ENCODE measurements around the gene AHDC1. TPM values are rescaled to one million over a fixed set of nuclear protein-coding genes. Genes with fewer than 3 reads are reported as not detected.
"Not testable (repeated sequence)": the region's sequence is repeated elsewhere in the genome, so short reads cannot be mapped to it uniquely, and the experiment has no call there.

The AHDC1 gene
- total RNA-seq, 1 donor from 2014 or later = 18.0 TPM

GRCh38 chr1:27503844-27504587 lies 99.9 kb downstream of the AHDC1 start:
- no peak for DNase-seq (ENCODE audit: low read depth)
- no peak for TF ChIP-seq CTCF (IDR thresholded peaks at IDR 0.05; ENCODE audit: insufficient read depth, low read length, poor library complexity, severe bottlenecking)
- no peaks in the 10 kb centered on the region for H3K36me3 ChIP-seq (ENCODE audit: control insufficient read depth, insufficient read depth, low read length)
- H3K27me3 ChIP-seq (ENCODE audit: control insufficient read depth, insufficient read depth, low read length) = no peaks in the 10 kb centered on the region
- H3K4me3 ChIP-seq (ENCODE audit: low read depth, low read length) = no peak overlapping the region

GRCh38 chr1:27503033-27503432 lies 100.9 kb downstream of the AHDC1 start:
- Histone ChIP-seq H3K36me3 (ENCODE audit: control insufficient read depth, insufficient read depth, low read length) (no peaks in the 10 kb centered on the region), H3K27me3 (ENCODE audit: control insufficient read depth, insufficient read depth, low read length) (no peaks in the 10 kb centered on the region), H3K4me3 (ENCODE audit: low read depth, low read length) (no peak overlapping the region)
- DNase-seq (ENCODE audit: low read depth) = no peak
- TF ChIP-seq CTCF (IDR thresholded peaks at IDR 0.05; ENCODE audit: insufficient read depth, low read length, poor library complexity, severe bottlenecking) = no peak

GRCh38 chr1:27501159-27501558 lies 102.8 kb downstream of the AHDC1 start:
- not testable (repeated sequence) for H3K4me3 ChIP-seq (ENCODE audit: low read depth, low read length); H3K36me3 ChIP-seq (ENCODE audit: control insufficient read depth, insufficient read depth, low read length); DNase-seq (ENCODE audit: low read depth); H3K27me3 ChIP-seq (ENCODE audit: control insufficient read depth, insufficient read depth, low read length)

GRCh38 chr1:27499142-27499541 lies 104.8 kb downstream of the AHDC1 start:
- no peaks in the 10 kb centered on the region for H3K27me3 ChIP-seq (ENCODE audit: control insufficient read depth, insufficient read depth, low read length)
- no peak for DNase-seq (ENCODE audit: low read depth)
- no peaks in the 10 kb centered on the region for H3K36me3 ChIP-seq (ENCODE audit: control insufficient read depth, insufficient read depth, low read length)
- no peak overlapping the region for H3K4me3 ChIP-seq (ENCODE audit: low read depth, low read length)
- TF ChIP-seq CTCF (IDR thresholded peaks at IDR 0.05; ENCODE audit: insufficient read depth, low read length, poor library complexity, severe bottlenecking) = no peak

- no peak overlapping the region for H3K4me3 ChIP-seq (ENCODE audit: low read depth, low read length)
- peak; percentile 53 for TF ChIP-seq CTCF (IDR thresholded peaks at IDR 0.05; ENCODE audit: insufficient read depth, low read length, poor library complexity, severe bottlenecking)
- no peak for DNase-seq (ENCODE audit: low read depth)
- no peaks in the 10 kb centered on the region for H3K36me3 ChIP-seq (ENCODE audit: control insufficient read depth, insufficient read depth, low read length)
- H3K27me3 ChIP-seq (ENCODE audit: control insufficient read depth, insufficient read depth, low read length) = no peaks in the 10 kb centered on the region
These were observed 107.3 kb downstream of the AHDC1 start for GRCh38 chr1:27496604-27497155.

- TF ChIP-seq CTCF (IDR thresholded peaks at IDR 0.05; ENCODE audit: insufficient read depth, low read length, poor library complexity, severe bottlenecking) = no peak
- H3K27me3 ChIP-seq (ENCODE audit: control insufficient read depth, insufficient read depth, low read length) = no peaks in the 10 kb centered on the region
- no peak overlapping the region for H3K4me3 ChIP-seq (ENCODE audit: low read depth, low read length)
- no peaks in the 10 kb centered on the region for H3K36me3 ChIP-seq (ENCODE audit: control insufficient read depth, insufficient read depth, low read length)
- DNase-seq (ENCODE audit: low read depth) = no peak
These were observed 111.1 kb downstream of the AHDC1 start for GRCh38 chr1:27492796-27493195.
